ENCODE measurements around the gene TAS2R39.

TAS2R39 gene

GRCh38 chr7:143217806-143218205 is 34.6 kb downstream of the TAS2R39 start:
- Histone ChIP-seq H3K9me2 (ENCODE audit: low read depth, low read length) (no peaks in the 10 kb centered on the region), H3K4me2 (ENCODE audit: low read length) (no peak overlapping the region), H3K79me2 (ENCODE audit: insufficient read depth, low read length) (no peaks in the 10 kb centered on the region), H2AFZ (ENCODE audit: low read length) (no peak overlapping the region), H3F3A (ENCODE audit: insufficient read depth, low read length) (no peaks in the 10 kb centered on the region), H3K9ac (ENCODE audit: low read length) (no peak overlapping the region), H3K4me1 (ENCODE audit: insufficient read depth, low read length, severe bottlenecking) (no peaks in the 10 kb centered on the region), H3K27me3 (ENCODE audit: insufficient read depth, low read length) (no peaks in the 10 kb centered on the region), H3K27ac (ENCODE audit: low read depth, low read length, poor library complexity, severe bottlenecking) (no peak overlapping the region), H3K4me3 (ENCODE audit: low read depth, low read length, poor library complexity, severe bottlenecking) (no peak overlapping the region), H4K20me1 (ENCODE audit: insufficient read depth, low read length) (no peaks in the 10 kb centered on the region), H3K9me3 (ENCODE audit: low read length) (no peaks in the 10 kb centered on the region), H3K36me3 (ENCODE audit: insufficient read depth, low read length) (no peaks in the 10 kb centered on the region)
- no peak for TF ChIP-seq EZH2 (IDR thresholded peaks at IDR 0.05; ENCODE audit: borderline replicate concordance, low read length)
- TF ChIP-seq CTCF (IDR thresholded peaks at IDR 0.05; ENCODE audit: low read length) = no peak

- Histone ChIP-seq H3K4me3 (ENCODE audit: low read depth, low read length, poor library complexity, severe bottlenecking) (no peak overlapping the region), H3K4me1 (ENCODE audit: insufficient read depth, low read length, severe bottlenecking) (no peaks in the 10 kb centered on the region), H3K27me3 (ENCODE audit: insufficient read depth, low read length) (peaks cover 7% of the 10 kb centered on the region; the same call in 1 of the 2 replicates), H4K20me1 (ENCODE audit: insufficient read depth, low read length) (no peaks in the 10 kb centered on the region), H3K27ac (ENCODE audit: low read depth, low read length, poor library complexity, severe bottlenecking) (no peak overlapping the region), H3K79me2 (ENCODE audit: insufficient read depth, low read length) (no peaks in the 10 kb centered on the region), H3K9me2 (ENCODE audit: low read depth, low read length) (no peaks in the 10 kb centered on the region), H3F3A (ENCODE audit: insufficient read depth, low read length) (no peaks in the 10 kb centered on the region), H3K4me2 (ENCODE audit: low read length) (no peak overlapping the region), H3K36me3 (ENCODE audit: insufficient read depth, low read length) (no peaks in the 10 kb centered on the region), H2AFZ (ENCODE audit: low read length) (no peak overlapping the region), H3K9ac (ENCODE audit: low read length) (no peak overlapping the region), H3K9me3 (ENCODE audit: low read length) (no peaks in the 10 kb centered on the region)
- TF ChIP-seq CTCF (IDR thresholded peaks at IDR 0.05; ENCODE audit: low read length) (no peak), EZH2 (IDR thresholded peaks at IDR 0.05; ENCODE audit: borderline replicate concordance, low read length) (no peak)
Measured at GRCh38 chr7:143221286-143221685, 38.1 kb downstream of the TAS2R39 start.

GRCh38 chr7:143221737-143222136 is 38.5 kb downstream of the TAS2R39 start, which contains the start of gene TAS2R40:
TAS2R40 (plus strand) TSS chr7:143222037; CDS start chr7:143222079, 42 bp downstream.
- TF ChIP-seq CTCF (IDR thresholded peaks at IDR 0.05; ENCODE audit: low read length) (no peak), EZH2 (IDR thresholded peaks at IDR 0.05; ENCODE audit: borderline replicate concordance, low read length) (no peak)
- no peak within 1 kb of the TSS for H3K9ac ChIP-seq (ENCODE audit: low read length)
- no peaks in the 10 kb centered on the region for H3K36me3 ChIP-seq (ENCODE audit: insufficient read depth, low read length)
- H2AFZ ChIP-seq (ENCODE audit: low read length) = no peak within 1 kb of the TSS
- no peaks in the 10 kb centered on the region for H3F3A ChIP-seq (ENCODE audit: insufficient read depth, low read length)
- H3K9me2 ChIP-seq (ENCODE audit: low read depth, low read length) = no peaks in the 10 kb centered on the region
- H3K27me3 ChIP-seq (ENCODE audit: insufficient read depth, low read length) = peaks cover 7% of the 10 kb centered on the region; the same call in 1 of the 2 replicates
- no peaks in the 10 kb centered on the region for H4K20me1 ChIP-seq (ENCODE audit: insufficient read depth, low read length)
- H3K9me3 ChIP-seq (ENCODE audit: low read length) = no peaks in the 10 kb centered on the region
- H3K4me3 ChIP-seq (ENCODE audit: low read depth, low read length, poor library complexity, severe bottlenecking) = no peak within 1 kb of the TSS
- H3K79me2 ChIP-seq (ENCODE audit: insufficient read depth, low read length) = no peaks in the 10 kb centered on the region
- no peak within 1 kb of the TSS for H3K4me2 ChIP-seq (ENCODE audit: low read length)
- no peaks in the 10 kb centered on the region for H3K4me1 ChIP-seq (ENCODE audit: insufficient read depth, low read length, severe bottlenecking)
- no peak within 1 kb of the TSS for H3K27ac ChIP-seq (ENCODE audit: low read depth, low read length, poor library complexity, severe bottlenecking)

Data from OCI-LY1 (cell line).